A673 (cell line): ENCODE measurements around the gene MAML3. TPM values are rescaled to one million over a fixed set of nuclear protein-coding genes. Genes with fewer than 3 reads are reported as not detected.

Source experiments
- BruUV-seq: library from RNA; stranded (reverse); fragments of 400-500 nt; replicated peaks from 2 replicates; lab custom pipeline; 2021; lab: Mats Ljungman, UMichigan
- CTCF ChIA-PET: fragments of 300-600 bp; sonication (Branson Sonifier 250); formaldehyde crosslinking; loops from one replicate; lab custom pipeline; 2022; ENCODE audit warnings: antibody characterized with exemption; lab: Charles Lee
- POLR2A ChIA-PET: fragments of 300-600 bp; sonication (Branson Sonifier 250); formaldehyde crosslinking; loops from one replicate; lab custom pipeline; 2022; ENCODE audit warnings: antibody characterized with exemption; ENCODE audit not compliant: low non-redundant PET; lab: Charles Lee
- DNase-seq: peaks from one replicate; pipeline ENCODE4 v3.0.0-alpha.2; 2015; ENCODE audit warnings: low spot score
- H3K27ac ChIP-seq: fragments of 200-600 bp; sonication (generic); 2 replicates; pipeline ENCODE4 v1.5.1; 2016; ENCODE audit warnings: mixed run types, low read depth, mild to moderate bottlenecking, mixed read lengths, antibody characterized with exemption, low read length; ENCODE audit not compliant: poor library complexity, severe bottlenecking
- H3K27me3 ChIP-seq: fragments of 200-600 bp; sonication (generic); replicated peaks from 2 replicates; pipeline ENCODE4 v1.6.1; 2017; ENCODE audit warnings: mixed run types, low read depth, mild to moderate bottlenecking, mixed read lengths, antibody characterized with exemption, low read length; ENCODE audit not compliant: insufficient read depth, poor library complexity
- H3K36me3 ChIP-seq: fragments of 200-600 bp; sonication (generic); 2 replicates; pipeline ENCODE4 v1.6.1; 2016; ENCODE audit warnings: mixed run types, mild to moderate bottlenecking, mixed read lengths, antibody characterized with exemption, low read length; ENCODE audit not compliant: insufficient read depth, poor library complexity, severe bottlenecking
- H3K4me1 ChIP-seq: fragments of 200-600 bp; sonication (generic); 2 replicates; pipeline ENCODE4 v1.6.1; 2017; ENCODE audit warnings: mixed run types, mild to moderate bottlenecking, mixed read lengths, antibody characterized with exemption, low read length; ENCODE audit not compliant: insufficient read depth, poor library complexity, severe bottlenecking
- H3K4me3 ChIP-seq: fragments of 200-600 bp; sonication (generic); 2 replicates; pipeline ENCODE4 v1.5.1; 2016; ENCODE audit warnings: low read depth, mixed run types, mild to moderate bottlenecking, mixed read lengths, low read length; ENCODE audit not compliant: poor library complexity, severe bottlenecking
- H3K9me3 ChIP-seq: fragments of 200-600 bp; sonication (generic); 2 replicates; pipeline ENCODE4 v1.6.1; 2016; ENCODE audit warnings: mixed run types, low read depth, mild to moderate bottlenecking, mixed read lengths, antibody characterized with exemption, low read length; ENCODE audit not compliant: poor library complexity, severe bottlenecking
- EZH2 ChIP-seq: fragments of 200-600 bp; sonication (generic); IDR thresholded peaks from 2 replicates; pipeline ENCODE4 v1.6.1; 2017; ENCODE audit warnings: borderline replicate concordance, low read depth, mild to moderate bottlenecking, mixed read lengths, antibody characterized with exemption, low read length; ENCODE audit not compliant: poor library complexity, severe bottlenecking
- intact Hi-C: fragments of 100-400 bp; cut with micrococcal nuclease; formaldehyde crosslinking; loops from one replicate; pipeline ENCODE4 v1.10.0; 2022; ENCODE audit not compliant: unreplicated experiment
- total RNA-seq: library from RNA; stranded (reverse); gene quantifications from 2 replicates; pipeline ENCODE4 v1.2.3, GENCODE V29; 2021
- TF ChIP-seq, protein P1 (sequence below): fragments of 300-800, 200-600 bp; sonication (generic); conservative IDR thresholded peaks from 2 replicates; pipeline ENCODE4 v1.5.1; 2017; ENCODE audit warnings: low read depth, mild to moderate bottlenecking, antibody characterized with exemption, low read length, moderate library complexity, mixed read lengths

The MAML3 gene
- total RNA-seq, 1 experiment from 2014 or later: 3.7 TPM

GRCh38 chr4:139768896-139769295 lies 385.1 kb downstream of the MAML3 start:
- POLR2A ChIA-PET: no interaction called here
- CTCF ChIA-PET: no interaction called here
- intact Hi-C loops: no loop called here
- no peak for DNase-seq
- H3K9me3 ChIP-seq: no peaks in the 10 kb centered on the region
- H3K27ac ChIP-seq: no peak overlapping the region
- BruUV-seq: no TSS peak
- no peaks in the 10 kb centered on the region for H3K36me3 ChIP-seq
- no peak overlapping the region for H3K4me3 ChIP-seq
- no peak for TF ChIP-seq EZH2
- TF ChIP-seq, protein P1, sequence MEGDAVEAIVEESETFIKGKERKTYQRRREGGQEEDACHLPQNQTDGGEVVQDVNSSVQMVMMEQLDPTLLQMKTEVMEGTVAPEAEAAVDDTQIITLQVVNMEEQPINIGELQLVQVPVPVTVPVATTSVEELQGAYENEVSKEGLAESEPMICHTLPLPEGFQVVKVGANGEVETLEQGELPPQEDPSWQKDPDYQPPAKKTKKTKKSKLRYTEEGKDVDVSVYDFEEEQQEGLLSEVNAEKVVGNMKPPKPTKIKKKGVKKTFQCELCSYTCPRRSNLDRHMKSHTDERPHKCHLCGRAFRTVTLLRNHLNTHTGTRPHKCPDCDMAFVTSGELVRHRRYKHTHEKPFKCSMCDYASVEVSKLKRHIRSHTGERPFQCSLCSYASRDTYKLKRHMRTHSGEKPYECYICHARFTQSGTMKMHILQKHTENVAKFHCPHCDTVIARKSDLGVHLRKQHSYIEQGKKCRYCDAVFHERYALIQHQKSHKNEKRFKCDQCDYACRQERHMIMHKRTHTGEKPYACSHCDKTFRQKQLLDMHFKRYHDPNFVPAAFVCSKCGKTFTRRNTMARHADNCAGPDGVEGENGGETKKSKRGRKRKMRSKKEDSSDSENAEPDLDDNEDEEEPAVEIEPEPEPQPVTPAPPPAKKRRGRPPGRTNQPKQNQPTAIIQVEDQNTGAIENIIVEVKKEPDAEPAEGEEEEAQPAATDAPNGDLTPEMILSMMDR: peak; percentile 37; the same call in 1 of the 2 replicates
- no peaks in the 10 kb centered on the region for H3K27me3 ChIP-seq
- H3K4me1 ChIP-seq: peaks cover 17% of the 10 kb centered on the region

- BruUV-seq: no TSS peak
- Histone ChIP-seq H3K4me3 (no peak overlapping the region), H3K27ac (no peak overlapping the region), H3K4me1 (peaks cover 22% of the 10 kb centered on the region), H3K27me3 (no peaks in the 10 kb centered on the region), H3K9me3 (no peaks in the 10 kb centered on the region), H3K36me3 (no peaks in the 10 kb centered on the region)
- intact Hi-C loops: no loop called here
- CTCF ChIA-PET: no interaction called here
- TF ChIP-seq, protein P1: no peak
- no peak for TF ChIP-seq EZH2
- POLR2A ChIA-PET: no interaction called here
- DNase-seq: no peak
Observed at GRCh38 chr4:139768366-139768765, 385.6 kb downstream of the MAML3 start.

- Histone ChIP-seq H3K27me3 (no peaks in the 10 kb centered on the region), H3K4me1 (peaks cover 26% of the 10 kb centered on the region), H3K4me3 (no peak overlapping the region), H3K27ac (no peak overlapping the region), H3K9me3 (no peaks in the 10 kb centered on the region), H3K36me3 (no peaks in the 10 kb centered on the region)
- no TSS peak for BruUV-seq
- ChIA-PET CTCF (interaction anchor here (1.0 kb wide), 1 partner anchor 111 kb away, joined by 3 read pairs; no protein-coding TSS in a partner anchor), POLR2A (no interaction called here)
- TF ChIP-seq EZH2: no peak
- TF ChIP-seq, protein P1: no peak
- no peak for DNase-seq
- intact Hi-C loops: no loop called here
Observed at GRCh38 chr4:139767585-139767984, 386.4 kb downstream of the MAML3 start.
